ENCODE results near the gene EFCAB11.
"Not testable (repeated sequence)": the region's sequence is repeated elsewhere in the genome, so short reads cannot be mapped to it uniquely, and the experiment has no call there.

EFCAB11 gene

DNA sequence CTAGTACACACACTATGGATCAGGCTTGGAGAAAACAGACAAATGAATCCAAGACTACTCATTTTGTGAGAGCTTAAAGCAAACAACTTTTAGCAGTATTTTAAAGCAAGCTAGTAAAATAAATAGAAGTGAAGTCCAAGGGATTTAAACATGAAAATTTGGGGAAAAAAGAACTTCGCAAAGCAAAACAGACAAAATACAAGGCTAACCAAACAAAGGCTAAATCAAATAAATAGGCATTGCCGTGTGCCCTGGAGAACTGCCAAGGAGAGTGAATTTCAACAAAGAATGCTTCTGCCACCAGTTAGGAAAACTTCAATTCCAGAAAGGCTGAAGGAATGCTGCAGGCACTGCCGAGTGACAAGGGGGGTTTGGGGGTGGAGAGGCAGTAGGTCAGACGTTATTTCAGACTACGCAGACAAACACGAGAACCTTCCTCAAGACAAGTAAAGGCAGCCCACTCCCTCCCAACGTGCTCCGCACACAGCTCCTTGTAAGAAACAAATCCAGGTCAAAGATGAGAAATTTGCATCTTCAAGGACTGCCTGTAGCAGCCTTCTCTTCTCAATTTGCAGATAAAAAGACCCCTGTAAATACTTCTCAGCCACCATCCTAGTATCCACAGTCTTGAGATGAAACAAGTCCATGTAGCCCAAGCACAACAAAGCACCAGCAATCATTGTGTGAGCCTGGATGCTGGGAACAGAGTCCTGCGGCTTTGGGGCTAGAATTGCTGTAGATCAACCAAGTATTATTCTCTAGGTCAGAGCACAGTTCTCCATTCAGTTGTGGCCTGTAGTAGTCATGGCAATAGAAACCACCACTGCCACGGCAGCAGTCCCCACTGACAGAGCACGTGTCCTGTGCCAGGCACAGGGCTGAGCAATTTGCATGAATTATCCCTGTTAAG, 43.3 kb downstream of the EFCAB11 start:
- no peak for DNase-seq (ENCODE audit: low spot score)

DNA sequence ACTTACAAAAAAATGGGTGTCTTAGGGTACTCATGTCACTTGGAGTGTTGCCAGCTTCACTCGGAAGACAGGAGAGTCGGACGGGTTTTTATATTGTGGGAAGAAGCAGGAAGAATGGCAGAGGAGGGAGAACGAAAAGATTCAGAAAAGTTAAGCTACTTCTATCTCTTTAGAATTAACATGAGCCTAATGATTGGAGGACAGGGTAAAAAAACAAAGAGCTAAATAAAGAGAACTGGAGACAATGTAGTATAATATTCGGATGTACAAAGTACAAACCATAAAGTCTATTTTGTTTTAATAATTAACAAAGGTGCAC, 43.9 kb downstream of the EFCAB11 start:
- DNase-seq (ENCODE audit: low spot score) = no peak

DNA sequence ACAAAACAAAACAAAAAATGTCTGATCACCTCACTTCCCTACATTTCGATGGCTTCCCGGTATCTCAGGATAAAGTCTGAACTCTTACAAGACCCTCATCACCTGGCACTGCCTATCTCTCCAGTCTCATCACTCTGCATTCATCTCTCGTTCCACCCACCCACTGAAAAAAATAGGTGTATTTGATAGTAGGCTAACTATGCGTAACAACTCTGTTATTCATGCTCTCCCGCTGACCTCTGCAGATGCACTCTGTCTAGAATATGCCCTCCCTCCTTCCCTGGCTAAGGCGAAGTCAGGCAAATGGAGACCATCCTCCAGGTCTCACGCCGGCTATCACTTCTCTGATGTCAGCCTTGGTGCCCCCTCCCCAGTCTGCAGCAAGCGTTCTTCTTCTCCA, 44.9 kb downstream of the EFCAB11 start:
- DNase-seq (ENCODE audit: low spot score) = no peak

DNA sequence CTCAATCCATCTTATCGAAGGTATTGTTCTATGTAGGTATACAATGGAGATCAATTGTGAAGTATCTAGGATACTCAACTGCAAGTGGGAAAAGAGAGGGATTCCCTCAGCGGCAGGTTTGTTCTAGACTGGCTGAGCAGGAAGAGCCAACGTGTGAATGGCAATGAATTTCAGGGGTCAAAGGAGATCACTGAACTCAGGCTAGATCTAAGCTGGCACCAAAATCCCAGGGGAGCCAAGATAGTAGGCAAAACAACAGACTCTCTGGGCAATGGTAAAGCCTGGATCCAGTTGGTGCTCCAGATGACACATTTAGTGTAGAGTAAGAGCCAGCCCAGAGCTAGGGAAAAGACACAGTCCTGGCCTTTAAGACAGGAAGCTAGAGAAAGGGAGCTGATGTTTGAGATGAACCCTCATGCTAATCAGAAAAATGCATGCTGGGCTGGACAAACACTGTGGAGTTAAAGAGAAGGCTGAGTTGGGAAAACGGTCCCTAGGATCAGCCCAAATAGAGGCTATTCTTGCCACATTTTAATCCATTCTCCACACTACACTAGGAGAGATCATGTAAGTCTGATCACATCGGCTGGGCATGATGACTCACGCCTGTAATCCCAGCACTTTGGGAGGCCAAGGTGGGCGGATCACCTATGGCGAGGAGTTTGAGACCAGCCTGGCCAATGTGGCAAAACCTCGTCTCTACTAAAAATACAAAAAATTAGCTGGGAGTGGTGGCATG, 45.6 kb downstream of the EFCAB11 start:
- no peak for DNase-seq (ENCODE audit: low spot score)

DNA sequence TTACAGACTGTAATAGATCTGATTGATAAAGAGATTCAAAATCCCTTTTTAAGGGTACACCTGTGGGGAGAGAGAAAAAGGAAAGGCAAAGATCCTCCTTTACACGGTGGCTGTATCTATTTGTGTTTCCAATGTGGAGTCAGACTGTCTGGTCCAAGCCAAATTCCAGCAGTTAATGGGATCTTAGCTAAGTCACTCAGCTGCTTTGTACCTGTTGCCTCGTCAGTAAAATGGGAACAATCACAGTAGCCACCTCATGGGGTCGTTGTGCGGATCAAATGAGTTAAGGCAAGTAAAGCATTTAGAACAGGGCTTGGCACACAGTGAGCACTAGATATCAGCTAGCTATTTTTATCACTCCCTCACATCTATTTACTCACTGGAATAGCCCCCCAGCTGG, 46.9 kb downstream of the EFCAB11 start:
- DNase-seq (ENCODE audit: low spot score) = no peak

DNA sequence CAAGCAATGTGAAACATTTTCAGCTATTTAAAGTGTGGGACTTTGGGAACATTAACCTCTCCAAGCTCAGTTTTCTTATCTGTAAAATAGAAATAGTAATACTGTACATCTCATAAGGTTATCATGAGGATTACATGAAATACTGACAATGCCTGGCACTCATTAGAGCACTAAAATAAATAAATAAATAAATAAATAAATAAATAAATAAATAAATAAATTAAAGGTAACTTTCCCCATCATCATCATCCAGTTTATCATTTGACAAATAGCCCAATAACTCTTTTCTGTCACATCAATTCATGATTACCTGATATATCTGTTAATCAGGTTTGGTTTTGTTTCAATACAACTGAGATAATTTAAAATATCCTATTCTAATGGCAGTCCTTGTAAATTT, 48.5 kb downstream of the EFCAB11 start:
- DNase-seq (ENCODE audit: low spot score) = no peak

DNA sequence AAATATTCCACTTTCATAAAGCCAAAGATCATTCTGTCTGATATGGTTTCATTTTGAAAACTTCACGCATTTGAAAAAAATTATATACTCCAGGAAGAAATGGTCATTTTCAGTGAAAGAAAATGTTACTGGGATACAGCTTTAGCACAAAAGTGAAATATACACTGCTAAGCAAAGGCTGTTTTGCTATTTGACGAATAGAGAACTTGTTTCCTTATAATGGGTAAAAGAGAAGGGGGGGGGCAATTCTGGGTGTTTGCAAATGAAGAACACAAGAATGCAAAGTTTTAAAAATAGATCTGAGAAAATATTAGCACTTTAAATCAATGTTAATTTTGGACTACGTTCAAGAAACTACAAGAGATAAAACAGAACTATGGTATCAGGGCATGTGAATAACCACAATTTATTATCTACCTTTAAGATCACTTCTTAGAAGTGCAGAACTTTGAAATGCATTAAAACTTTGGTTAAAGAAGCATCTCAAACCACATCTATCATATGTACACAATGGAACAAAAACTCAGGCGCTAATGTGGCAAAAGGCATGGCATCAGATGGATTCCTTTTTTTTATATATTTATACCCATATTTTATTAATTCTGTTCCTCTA, 51.1 kb downstream of the EFCAB11 start:
- no peak for DNase-seq (ENCODE audit: low spot score)

DNA sequence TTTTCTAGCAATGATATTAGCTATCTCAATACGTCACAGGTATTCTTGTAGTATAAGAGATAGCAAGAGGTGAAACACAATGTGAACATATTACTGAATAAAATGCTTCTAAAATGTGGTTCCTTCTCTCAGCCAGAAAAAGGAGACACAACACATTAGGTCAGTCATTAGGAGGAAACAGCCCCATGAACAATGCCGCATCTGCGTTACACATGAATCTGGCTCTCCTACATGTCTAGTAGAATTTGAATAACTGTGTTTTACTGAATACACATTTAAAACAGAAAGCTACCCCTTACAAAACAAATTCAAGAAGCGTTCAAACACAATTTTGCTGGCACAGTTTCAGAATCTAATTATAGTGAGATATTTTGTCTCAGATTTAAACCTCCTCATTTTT, 51.6 kb downstream of the EFCAB11 start:
- DNase-seq (ENCODE audit: low spot score) = no peak

DNA sequence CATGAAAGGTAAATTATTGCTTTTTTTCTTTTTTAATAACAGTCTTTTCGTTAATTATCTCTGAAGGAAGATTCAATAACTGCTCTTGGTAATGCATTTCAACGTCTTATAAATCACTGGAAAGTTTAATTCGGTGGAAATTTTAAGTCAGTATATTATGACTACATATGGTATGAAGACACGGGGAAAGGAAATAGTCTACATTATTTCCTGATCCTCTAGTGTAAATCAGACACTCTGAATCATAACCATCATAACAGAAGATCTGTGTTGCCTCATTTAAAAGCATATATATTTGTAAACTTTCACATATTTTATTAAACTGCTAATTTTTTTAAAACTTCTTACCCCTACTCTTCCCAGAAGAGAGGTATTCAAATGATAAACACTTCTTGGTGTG, 53.7 kb downstream of the EFCAB11 start:
- no peak for DNase-seq (ENCODE audit: low spot score)

DNA sequence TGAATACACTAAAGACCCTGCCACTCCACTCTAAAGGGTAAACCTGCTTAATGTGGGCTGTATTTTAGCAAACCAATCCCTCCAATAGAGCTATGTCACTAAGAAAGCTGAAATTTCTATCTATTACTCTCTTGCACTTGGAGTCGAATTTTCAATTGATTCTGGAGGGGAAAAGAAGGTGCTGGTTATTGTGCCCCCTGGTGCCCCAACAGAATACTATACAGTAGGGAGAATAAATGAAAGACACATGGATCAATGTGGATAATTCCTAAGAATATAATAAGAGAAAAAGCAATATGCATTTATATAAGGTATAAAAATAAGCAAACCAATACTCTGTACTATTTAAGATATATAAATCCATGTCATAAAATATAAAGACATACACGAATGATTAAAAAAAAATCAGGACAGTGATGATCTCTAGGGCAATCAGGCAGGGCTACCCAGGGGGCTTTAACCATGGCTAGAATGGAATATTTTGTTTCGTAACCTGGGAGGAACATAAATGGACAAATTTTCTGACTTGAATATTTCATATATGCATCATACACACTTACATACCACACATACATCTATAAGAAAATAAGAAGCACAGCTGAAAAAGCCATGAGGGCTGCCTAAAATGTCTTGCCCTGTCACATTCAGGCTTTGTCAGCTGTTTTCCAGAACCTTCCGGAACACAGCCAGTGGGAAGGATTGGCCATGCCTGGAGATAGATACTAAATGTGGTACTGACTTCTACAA, 54.4 kb downstream of the EFCAB11 start:
- no peak for DNase-seq (ENCODE audit: low spot score)

DNA sequence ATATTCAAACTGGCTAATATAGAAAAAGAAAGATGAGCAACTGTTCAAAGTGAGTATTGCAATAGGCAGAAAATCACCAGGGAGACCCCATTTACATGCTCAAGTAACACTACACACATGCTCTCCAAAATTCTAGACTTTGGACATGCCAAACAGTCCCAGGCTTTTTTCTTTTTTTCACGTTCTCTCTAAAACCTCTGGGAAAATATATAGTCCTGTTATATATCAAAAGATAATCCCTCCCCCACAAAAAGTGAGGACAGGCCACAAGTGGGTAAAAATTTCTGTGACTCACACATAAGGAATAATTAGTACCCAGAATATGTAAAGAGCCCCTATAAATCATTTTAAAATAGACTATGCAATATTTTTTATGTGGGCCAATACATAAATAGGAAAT, 55.2 kb downstream of the EFCAB11 start:
- no peak for DNase-seq (ENCODE audit: low spot score)

DNA sequence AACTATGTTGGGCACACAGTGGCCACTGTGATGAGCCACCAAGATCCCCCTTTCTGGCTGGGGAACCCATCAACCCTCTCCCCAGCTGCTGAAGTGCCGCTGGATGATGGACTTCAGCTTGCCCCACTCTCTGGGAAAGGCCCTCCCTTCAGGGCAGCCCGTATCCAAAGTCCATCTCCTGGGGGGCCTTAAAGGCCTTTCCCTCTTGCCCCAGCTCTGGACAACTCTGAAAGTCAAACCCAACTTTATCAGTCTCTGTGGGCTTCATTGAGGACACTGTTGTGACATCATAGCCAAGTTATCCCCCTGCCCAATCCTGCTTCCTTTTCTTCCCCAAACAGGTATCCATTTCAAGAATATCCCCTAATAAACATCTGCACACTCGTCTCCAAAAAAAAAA, 61.1 kb downstream of the EFCAB11 start:
- not testable (repeated sequence) for DNase-seq (ENCODE audit: low spot score)

DNA sequence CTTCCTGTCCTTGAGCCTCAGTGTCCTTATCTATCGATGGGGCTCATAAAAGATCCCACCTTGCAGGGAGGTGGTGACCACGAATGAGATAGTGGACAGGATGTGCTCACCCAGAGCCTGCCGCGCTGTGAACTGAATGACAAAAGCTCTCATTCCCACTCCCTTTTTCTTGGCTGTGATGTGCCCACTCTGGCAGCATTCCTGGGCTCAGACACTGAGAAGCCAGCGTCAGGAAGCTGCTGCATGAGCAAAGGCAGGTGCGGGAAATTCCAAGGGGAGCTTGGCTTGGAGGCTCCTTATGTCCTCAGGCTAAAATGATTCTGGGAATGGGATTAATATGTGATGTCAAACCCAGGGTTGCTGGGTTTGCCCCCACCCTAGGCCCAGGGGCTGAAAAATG, 61.6 kb downstream of the EFCAB11 start:
- DNase-seq (ENCODE audit: low spot score) = no peak

DNA sequence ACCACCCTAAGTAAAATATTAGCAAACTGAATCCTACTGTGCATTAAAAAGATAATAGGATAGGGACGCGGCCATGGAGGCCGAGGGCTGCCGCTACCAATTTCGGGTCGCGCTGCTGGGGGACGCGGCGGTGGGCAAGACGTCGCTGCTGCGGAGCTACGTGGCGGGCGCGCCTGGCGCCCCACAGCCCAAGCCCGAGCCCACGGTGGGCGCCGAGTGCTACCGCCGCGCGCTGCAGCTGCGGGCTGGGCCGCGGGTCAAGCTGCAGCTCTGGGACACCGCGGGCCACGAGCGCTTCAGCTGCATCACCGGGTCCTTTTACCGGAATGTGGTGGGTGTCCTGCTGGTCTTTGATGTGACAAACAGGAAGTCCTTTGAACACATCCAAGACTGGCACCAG, 62.8 kb downstream of the EFCAB11 start:
- not testable (repeated sequence) for DNase-seq (ENCODE audit: low spot score)

DNA sequence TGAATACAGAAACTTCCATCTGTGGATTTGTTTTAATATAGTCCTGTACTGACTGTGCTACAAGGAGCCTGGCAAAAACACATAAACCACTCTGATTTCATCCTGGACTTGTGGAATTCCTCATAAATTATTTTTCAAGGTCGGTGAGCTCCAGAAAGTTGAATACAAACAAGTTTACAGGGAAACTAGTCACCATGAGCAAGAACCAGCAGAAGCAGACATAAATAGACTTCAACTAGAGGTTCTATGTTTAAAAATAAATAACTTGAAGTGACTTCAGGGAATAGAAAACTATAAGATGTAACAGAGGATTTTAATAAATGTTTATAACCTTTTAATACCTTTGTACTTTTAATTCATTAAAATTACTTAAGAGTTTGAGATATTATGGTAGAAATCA, 63.5 kb downstream of the EFCAB11 start:
- no peak for DNase-seq (ENCODE audit: low spot score)

DNA sequence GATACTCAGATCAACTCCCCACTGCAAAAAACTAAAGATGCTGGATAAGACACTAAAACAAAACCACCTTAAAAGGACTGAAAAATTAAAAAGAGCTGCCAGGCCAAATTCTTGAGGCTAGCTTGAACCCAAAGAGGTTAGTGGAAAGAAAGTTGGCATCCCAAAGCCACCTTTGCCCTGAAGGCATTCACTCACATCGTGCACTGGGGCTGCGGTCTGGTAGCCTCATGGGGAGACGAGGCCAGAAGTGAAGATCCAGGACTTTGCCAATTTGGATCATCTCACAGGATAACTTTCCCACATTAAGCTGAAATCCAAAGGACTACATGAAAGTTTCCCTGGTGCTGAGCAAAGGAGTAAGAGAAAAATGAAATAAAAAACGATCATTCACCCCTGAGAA, 63.9 kb downstream of the EFCAB11 start:
- DNase-seq (ENCODE audit: low spot score) = no peak

DNA sequence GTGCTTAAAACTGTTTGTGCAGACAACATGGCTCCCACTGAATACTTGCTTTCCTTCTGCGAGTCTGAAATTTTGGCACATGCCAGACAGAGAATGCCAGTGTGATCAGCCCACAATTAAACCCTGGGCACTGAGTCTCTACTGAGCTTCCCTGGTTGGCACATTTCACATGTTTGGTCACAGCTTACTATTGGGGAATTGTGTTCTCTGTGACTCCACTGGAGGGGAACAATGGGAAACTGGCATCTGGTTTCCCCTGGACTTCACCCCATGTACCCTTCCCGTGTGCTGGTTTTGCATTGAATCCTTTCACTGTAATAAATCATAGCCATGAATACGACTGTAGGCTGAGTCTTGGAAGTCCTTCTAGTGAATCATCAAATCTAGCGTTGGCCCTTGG, 64.9 kb downstream of the EFCAB11 start:
- DNase-seq (ENCODE audit: low spot score) = no peak

DNA sequence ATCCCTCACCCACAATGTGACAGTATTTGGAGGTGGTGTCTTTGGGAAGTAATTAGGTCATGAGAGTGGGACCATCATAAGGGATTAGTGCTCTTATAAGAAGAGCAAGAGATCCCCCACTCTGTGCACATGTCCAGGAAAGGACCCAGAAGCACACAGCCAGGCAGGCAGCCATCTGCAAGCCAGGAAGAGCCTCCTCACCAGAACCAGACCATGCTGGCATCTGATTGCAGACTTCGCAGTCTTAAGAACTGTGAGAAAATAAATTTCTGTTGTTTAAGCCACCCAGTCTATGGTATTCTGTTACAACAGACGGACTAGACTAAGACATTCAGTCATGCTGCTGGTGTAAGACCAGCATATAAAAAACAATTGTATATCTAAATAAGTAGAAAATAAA, 69.8 kb downstream of the EFCAB11 start:
- no peak for DNase-seq (ENCODE audit: low spot score)

DNA sequence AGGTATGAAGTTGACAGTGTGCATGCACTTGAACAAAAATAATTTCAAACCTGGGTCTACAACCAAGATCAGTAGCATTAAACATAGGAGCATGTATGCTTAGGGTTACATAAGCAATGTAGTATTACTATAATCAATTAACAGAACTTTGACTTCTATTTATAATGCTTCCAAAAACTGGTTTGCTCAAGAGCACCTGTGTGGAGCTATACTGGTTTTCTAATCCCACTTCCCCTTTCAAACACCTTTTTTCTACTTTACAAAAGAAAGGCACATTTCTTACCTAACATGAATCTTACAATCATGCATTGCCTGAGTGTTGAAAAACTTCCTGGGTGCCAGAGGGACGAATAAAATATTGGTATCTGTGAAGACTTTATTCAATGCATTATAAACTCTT, 72.7 kb downstream of the EFCAB11 start:
- no peak for DNase-seq (ENCODE audit: low spot score)

DNA sequence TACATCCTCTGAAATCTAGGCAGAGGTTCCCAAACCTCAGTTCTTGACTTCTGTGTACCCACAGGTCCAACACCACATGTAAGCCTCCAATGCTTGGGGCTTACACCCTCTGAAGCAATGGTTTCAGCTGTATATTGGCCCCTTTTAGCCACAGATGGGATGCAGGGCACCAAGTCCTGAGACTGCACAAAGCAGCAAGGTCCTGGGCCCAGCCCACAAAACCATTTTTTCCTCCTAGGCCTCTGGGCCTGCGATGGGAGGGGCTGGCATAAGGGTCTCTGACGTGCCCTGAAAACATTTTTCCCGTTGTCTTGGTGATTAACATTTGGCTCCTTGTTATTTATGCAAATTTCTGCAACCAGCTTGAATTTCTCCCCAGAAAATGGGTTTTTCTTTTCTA, 80.4 kb downstream of the EFCAB11 start:
- not testable (repeated sequence) for DNase-seq (ENCODE audit: low spot score)

DNA sequence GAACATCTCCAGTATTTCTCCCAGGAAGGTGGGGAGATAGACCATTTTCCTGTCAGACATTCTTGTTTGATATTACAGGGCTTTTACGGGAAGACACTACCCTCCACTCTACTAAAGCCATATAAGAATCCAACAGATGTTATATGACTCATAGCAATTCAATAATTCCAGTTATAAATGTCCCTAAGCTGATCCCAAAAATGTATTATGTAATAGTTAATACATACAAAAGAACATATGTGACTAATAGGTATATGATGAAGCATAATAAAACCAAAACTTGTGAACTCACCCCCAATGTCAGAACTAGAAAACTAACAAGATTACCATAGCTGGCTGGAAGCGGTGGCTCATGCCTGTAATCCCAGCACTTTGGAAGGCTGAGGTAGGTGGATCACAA, 84.2 kb downstream of the EFCAB11 start:
- DNase-seq (ENCODE audit: low spot score) = no peak

DNA sequence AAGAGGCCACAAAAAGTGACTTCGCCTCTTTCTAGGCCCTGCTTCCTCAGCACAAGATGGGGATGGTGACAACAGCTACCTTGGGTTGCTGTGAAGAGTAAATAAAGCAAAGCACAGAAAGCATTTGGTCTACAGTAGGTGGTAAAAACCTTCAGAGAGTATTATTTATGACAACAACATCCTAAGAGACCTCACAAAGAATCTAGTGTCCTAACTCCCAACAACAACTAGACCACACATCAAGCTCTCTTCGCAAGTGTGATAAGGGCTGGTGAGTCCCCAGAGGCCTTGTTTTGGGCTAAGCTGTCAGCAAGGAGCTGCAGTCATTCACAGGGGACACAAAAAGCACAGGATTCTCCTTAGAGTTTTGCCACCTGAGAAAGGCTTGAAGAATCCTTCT, 84.9 kb downstream of the EFCAB11 start:
- DNase-seq (ENCODE audit: low spot score) = no peak

DNA sequence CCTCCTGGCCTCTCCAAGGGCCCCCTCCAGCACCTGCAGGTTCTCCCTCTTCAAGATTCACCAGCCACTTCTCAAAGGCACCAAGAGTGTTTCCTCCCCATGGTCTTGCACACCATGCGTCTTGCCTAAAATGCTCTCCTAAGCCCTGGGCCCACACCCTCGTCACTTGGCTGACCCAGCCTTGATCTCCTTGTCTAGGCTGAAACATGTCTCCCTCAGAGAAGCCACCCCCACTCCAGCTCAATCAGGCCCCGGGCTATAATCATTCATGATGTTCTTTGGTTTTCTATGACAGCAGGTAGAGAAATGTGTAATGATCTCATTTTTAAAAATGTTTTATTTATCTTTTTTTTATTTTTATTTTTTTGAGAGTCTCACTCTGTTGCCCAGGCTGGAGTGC, 88.1 kb downstream of the EFCAB11 start:
- no peak for DNase-seq (ENCODE audit: low spot score)

Measured in activated CD4-positive, alpha-beta T cell treated with anti-CD3 and anti-CD28 coated beads, Interleukin-2, Interleukin-4, amounts not matched to agents 100 ng/mL and 50 ng/mL, durations not matched to agents 16 hours and 8 hours (primary cell).